Measurements from ENCODE around the gene NOL9. TPM values are rescaled to one million over a fixed set of nuclear protein-coding genes. Genes with fewer than 3 reads are reported as not detected.
A peak's percentile ranks its signal among the peaks of the same experiment; 100 is the strongest.

NOL9 gene
- total and polyA plus RNA-seq, 2 of the 13 experiments (the other 11 are each of a cell fraction or from before 2014, with no cell fraction given), result 18.0 to 24.7 TPM

GRCh38 chr1:6554031-6554906, at the start of gene NOL9 (continued):
- TF ChIP-seq ZBTB8A (CRISPR knock-in tag; IDR thresholded peaks at IDR 0.05; ENCODE audit: borderline replicate concordance, low read depth) (no peak), SPEN (CRISPR knock-in tag; IDR thresholded peaks at IDR 0.05; ENCODE audit: low read depth) (peak; percentile 94), TCF12 (IDR thresholded peaks at IDR 0.05) (no peak), TCF12 (CRISPR knock-in tag; IDR thresholded peaks at IDR 0.05) (peak; percentile 70; the same call in 1 of the 2 replicates), DMAP1 (CRISPR knock-in tag; IDR thresholded peaks at IDR 0.05) (peak; percentile 67), EHMT2 (IDR thresholded peaks at IDR 0.05; ENCODE audit: borderline replicate concordance, low read depth, low read length) (no peak), CENPX (CRISPR knock-in tag; IDR thresholded peaks at IDR 0.05) (no peak), TAF15 (IDR thresholded peaks at IDR 0.05; ENCODE audit: low read depth, low read length, poor library complexity, severe bottlenecking) (no peak), FOXP1 (IDR thresholded peaks at IDR 0.05) (no peak), FOXP1 (CRISPR knock-in tag; IDR thresholded peaks at IDR 0.05) (no peak), ZNF383 (CRISPR knock-in tag; IDR thresholded peaks at IDR 0.05; ENCODE audit: borderline replicate concordance) (no peak), THYN1 (CRISPR knock-in tag; IDR thresholded peaks at IDR 0.05; ENCODE audit: borderline replicate concordance, low read depth) (no peak), JUNB (CRISPR knock-in tag; IDR thresholded peaks at IDR 0.05; ENCODE audit: borderline replicate concordance) (no peak), MTA3 (CRISPR knock-in tag; IDR thresholded peaks at IDR 0.05) (no peak), KAT8 (CRISPR knock-in tag; IDR thresholded peaks at IDR 0.05) (peak; percentile 94), NFRKB (IDR thresholded peaks at IDR 0.05) (no peak), ZNF766 (CRISPR knock-in tag; IDR thresholded peaks at IDR 0.05; ENCODE audit: borderline replicate concordance) (peak; percentile 47; the same call in 1 of the 2 replicates), ZNF101 (CRISPR knock-in tag; IDR thresholded peaks at IDR 0.05; ENCODE audit: borderline replicate concordance, low read depth) (no peak), BCLAF1 (IDR thresholded peaks at IDR 0.05) (no peak), KMT2B (CRISPR knock-in tag; IDR thresholded peaks at IDR 0.05) (peak; percentile 78; the same call in 1 of the 2 replicates), ZNF747 (CRISPR knock-in tag; IDR thresholded peaks at IDR 0.05; ENCODE audit: borderline replicate concordance) (no peak), SIN3A (IDR thresholded peaks at IDR 0.05; ENCODE audit: borderline replicate concordance, low read depth, low read length) (peak; percentile 84; the same call in 1 of the 2 replicates), E2F1 (CRISPR knock-in tag; IDR thresholded peaks at IDR 0.05) (peak; percentile 74; the same call in 1 of the 2 replicates), CCAR2 (optimal IDR thresholded peaks at IDR 0.05; ENCODE audit: low read depth, low read length) (no peak), ETV6 (CRISPR knock-in tag; conservative IDR thresholded peaks at IDR 0.05) (peak; percentile 67; the same call in 1 of the 2 replicates), ZNF329 (CRISPR knock-in tag; IDR thresholded peaks at IDR 0.05; ENCODE audit: low read depth) (no peak), ZFP36 (IDR thresholded peaks at IDR 0.05; ENCODE audit: borderline replicate concordance, low read depth, low read length, partially characterized antibody) (peak; percentile 8), PHF21A (CRISPR knock-in tag; IDR thresholded peaks at IDR 0.05) (peak; percentile 71), SP2 (CRISPR knock-in tag; IDR thresholded peaks at IDR 0.05) (no peak)
